Measurements from ENCODE around the gene CAMSAP1. TPM values are rescaled to one million over a fixed set of nuclear protein-coding genes. Genes with fewer than 3 reads are reported as not detected.
A peak's percentile ranks its signal among the peaks of the same experiment; 100 is the strongest.

Gene CAMSAP1
- total RNA-seq, 1 donor from 2014 or later: 35.5 TPM

DNA sequence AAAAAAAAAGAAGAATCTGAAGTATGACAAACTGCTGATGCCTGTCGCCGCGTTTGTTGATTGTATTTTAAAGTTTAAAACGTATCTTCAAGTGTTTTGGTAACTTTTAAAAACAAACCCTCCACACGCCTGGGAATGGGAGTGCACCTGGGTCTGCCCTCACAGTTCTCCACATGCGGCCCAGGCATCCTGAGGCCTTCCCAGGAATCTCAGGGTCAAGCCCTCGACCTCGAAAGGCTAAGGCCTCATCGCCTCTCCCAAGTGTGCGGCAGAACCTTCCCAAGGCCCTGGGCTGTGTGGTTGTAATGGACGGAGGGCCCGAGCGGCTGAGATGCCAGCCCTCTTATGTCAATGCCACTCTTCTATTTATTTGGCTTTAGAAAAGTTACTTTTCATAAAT, 94.4 kb downstream of the CAMSAP1 start:
- Mint-ChIP-seq H3K27ac (ENCODE audit: unreplicated experiment) (no peak overlapping the region), H3K9me3 (ENCODE audit: low read depth) (no peaks in the 10 kb centered on the region), H3K4me1 (ENCODE audit: low read depth) (peaks cover 18% of the 10 kb centered on the region), H3K27me3 (ENCODE audit: low read depth) (no peaks in the 10 kb centered on the region), H3K4me3 (ENCODE audit: unreplicated experiment) (no peak overlapping the region), H3K36me3 (ENCODE audit: low read depth) (peaks cover 36% of the 10 kb centered on the region)
- no peak for DNase-seq (ENCODE audit: low spot score)
- TF ChIP-seq, protein P1, sequence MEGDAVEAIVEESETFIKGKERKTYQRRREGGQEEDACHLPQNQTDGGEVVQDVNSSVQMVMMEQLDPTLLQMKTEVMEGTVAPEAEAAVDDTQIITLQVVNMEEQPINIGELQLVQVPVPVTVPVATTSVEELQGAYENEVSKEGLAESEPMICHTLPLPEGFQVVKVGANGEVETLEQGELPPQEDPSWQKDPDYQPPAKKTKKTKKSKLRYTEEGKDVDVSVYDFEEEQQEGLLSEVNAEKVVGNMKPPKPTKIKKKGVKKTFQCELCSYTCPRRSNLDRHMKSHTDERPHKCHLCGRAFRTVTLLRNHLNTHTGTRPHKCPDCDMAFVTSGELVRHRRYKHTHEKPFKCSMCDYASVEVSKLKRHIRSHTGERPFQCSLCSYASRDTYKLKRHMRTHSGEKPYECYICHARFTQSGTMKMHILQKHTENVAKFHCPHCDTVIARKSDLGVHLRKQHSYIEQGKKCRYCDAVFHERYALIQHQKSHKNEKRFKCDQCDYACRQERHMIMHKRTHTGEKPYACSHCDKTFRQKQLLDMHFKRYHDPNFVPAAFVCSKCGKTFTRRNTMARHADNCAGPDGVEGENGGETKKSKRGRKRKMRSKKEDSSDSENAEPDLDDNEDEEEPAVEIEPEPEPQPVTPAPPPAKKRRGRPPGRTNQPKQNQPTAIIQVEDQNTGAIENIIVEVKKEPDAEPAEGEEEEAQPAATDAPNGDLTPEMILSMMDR (IDR thresholded peaks at IDR 0.05): no peak

DNA sequence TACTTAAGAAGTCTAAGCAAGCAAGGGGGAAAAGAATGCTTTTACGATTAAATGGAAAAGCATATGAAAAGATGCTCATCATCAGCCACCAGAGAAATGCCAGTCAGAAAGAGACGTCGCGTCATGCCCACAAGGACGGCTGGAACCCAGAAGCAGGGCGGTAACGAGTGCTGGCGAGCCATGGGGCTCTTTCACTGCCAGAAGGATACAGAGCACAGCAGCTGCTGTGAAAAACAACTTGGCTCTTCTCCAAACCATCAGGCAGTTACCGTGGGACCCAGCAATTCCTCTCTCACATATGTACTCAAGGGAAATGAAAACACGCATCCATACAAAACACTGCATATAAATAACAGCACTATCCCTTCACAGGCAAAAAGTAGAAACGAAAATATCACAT, 95.5 kb downstream of the CAMSAP1 start:
- no peak overlapping the region for H3K4me3 Mint-ChIP-seq (ENCODE audit: unreplicated experiment)
- H3K4me1 Mint-ChIP-seq (ENCODE audit: low read depth): peaks cover 18% of the 10 kb centered on the region
- no peaks in the 10 kb centered on the region for H3K9me3 Mint-ChIP-seq (ENCODE audit: low read depth)
- TF ChIP-seq, protein P1 (IDR thresholded peaks at IDR 0.05): no peak
- no peak for DNase-seq (ENCODE audit: low spot score)
- peaks cover 40% of the 10 kb centered on the region for H3K36me3 Mint-ChIP-seq (ENCODE audit: low read depth)
- no peaks in the 10 kb centered on the region for H3K27me3 Mint-ChIP-seq (ENCODE audit: low read depth)
- no peak overlapping the region for H3K27ac Mint-ChIP-seq (ENCODE audit: unreplicated experiment)

DNA sequence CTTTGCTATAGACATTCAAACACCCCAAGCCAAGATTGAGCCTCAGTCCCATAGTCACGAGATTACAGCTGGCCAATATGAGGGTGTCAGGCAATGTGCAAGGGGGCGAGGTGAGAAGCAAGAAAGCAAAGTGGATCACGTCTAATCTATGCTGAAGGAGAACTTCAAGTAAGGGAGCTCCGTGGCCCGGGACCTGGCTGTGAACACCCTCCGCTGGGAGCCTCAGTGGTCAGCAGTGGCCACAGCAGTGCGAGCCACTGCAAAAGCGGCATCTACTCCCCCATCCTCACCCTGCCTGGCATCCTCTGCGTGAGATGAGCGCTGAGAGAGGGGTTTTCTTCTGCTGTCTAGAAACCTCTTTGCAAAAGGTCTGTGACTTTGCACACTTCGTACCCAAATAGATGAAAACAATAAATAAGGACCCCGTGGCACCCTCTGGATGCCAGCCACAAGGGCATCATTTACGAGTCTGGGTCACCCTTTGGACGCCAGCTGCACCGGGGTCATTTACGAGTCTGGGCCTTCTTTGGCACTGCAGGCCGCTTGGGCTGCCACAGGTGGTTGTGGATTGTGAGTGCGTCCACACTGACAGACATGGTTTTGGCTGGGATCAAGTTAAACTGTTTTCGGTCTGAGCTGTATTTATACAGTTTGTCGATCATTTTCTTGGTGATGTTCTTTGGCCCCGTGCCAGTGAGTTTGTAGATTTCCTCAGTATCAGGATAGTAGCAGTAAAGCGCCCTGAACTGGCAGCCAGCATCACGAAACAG, 96.4 kb downstream of the CAMSAP1 start:
- H3K27me3 Mint-ChIP-seq (ENCODE audit: low read depth): no peaks in the 10 kb centered on the region

DNA sequence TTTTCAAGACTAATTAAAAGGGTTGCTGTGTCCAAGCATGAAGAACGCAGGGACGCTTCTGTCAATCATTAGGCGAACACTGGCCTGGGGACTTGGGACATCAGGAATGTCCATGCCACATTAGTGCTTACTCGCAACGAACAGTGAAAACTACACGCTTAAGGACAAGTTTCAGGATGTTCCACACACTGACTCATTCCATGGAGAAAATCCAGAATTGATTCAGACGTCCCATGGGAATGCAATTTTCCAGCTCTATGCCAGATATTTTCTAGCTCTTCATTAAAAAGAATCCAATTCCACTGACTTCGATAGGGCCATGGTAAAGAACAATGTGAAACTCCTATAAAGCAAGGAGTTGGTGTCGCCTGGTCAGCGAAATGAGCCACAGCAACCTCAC, 98.2 kb downstream of the CAMSAP1 start:
- H3K4me1 Mint-ChIP-seq (ENCODE audit: low read depth): peaks cover 33% of the 10 kb centered on the region
- TF ChIP-seq, protein P1 (IDR thresholded peaks at IDR 0.05): no peak
- no peak for DNase-seq (ENCODE audit: low spot score)
- H3K36me3 Mint-ChIP-seq (ENCODE audit: low read depth): peaks cover 31% of the 10 kb centered on the region
- no peaks in the 10 kb centered on the region for H3K9me3 Mint-ChIP-seq (ENCODE audit: low read depth)
- peak overlapping the region; percentile 22 for H3K27ac Mint-ChIP-seq (ENCODE audit: unreplicated experiment)
- no peaks in the 10 kb centered on the region for H3K27me3 Mint-ChIP-seq (ENCODE audit: low read depth)
- no peak overlapping the region for H3K4me3 Mint-ChIP-seq (ENCODE audit: unreplicated experiment)

More for the DNA sequence above, 96.4 kb downstream of the CAMSAP1 start:
- TF ChIP-seq, protein P1 (IDR thresholded peaks at IDR 0.05): no peak
- Mint-ChIP-seq H3K9me3 (ENCODE audit: low read depth) (no peaks in the 10 kb centered on the region), H3K4me3 (ENCODE audit: unreplicated experiment) (no peak overlapping the region), H3K36me3 (ENCODE audit: low read depth) (peaks cover 37% of the 10 kb centered on the region), H3K27ac (ENCODE audit: unreplicated experiment) (no peak overlapping the region), H3K4me1 (ENCODE audit: low read depth) (peaks cover 18% of the 10 kb centered on the region)
- no peak for DNase-seq (ENCODE audit: low spot score)

DNA sequence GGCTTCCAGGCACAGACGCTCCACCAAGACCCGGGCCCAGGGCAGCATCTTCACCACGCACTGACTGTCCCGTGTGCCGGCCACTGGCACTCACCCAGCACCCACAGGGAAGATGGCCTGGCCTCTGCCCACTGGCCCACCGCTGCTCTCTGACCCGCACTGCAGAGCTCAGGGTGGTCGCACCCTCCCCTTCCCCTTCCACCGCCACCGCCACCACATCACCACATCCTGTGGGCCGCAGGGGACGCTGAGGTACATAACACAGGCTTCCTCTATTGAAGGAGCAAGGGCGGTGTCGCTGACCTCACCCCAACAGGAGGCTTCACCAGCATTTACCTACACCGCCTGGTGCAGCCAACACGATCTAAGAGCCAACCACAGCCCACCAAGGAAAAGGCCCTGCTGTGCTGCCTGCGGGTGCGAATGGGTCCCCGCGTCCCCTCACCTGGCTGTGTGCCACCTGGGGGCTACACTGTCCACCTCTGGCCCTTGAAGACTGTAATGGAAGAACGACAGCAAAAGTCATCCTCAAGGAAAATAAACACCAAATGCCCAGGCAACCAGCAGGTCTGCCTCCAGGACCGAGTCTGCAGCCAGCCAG, 101.8 kb downstream of the CAMSAP1 start:
- peaks cover 5% of the 10 kb centered on the region for H3K9me3 Mint-ChIP-seq (ENCODE audit: low read depth)

More for the DNA sequence above, 101.8 kb downstream of the CAMSAP1 start:
- DNase-seq (ENCODE audit: low spot score): peak; percentile 85
- Mint-ChIP-seq H3K27me3 (ENCODE audit: low read depth) (no peaks in the 10 kb centered on the region), H3K27ac (ENCODE audit: unreplicated experiment) (peak overlapping the region; percentile 71), H3K4me1 (ENCODE audit: low read depth) (peaks cover 30% of the 10 kb centered on the region), H3K4me3 (ENCODE audit: unreplicated experiment) (no peak overlapping the region), H3K36me3 (ENCODE audit: low read depth) (peaks cover 10% of the 10 kb centered on the region)
- TF ChIP-seq, protein P1 (IDR thresholded peaks at IDR 0.05): no peak
